H1 (cell line): Measurements from ENCODE around the gene CDCA7L.

Experiments
- CEBPB ChIP-seq: IDR thresholded peaks from 2 replicates; pipeline ENCODE4 v1.6.1; 2012; ENCODE audit warnings: low read depth, low read length
- EP300 ChIP-seq, 2 experiments: IDR thresholded peaks; 1 replicate in 1 of 2; 2 replicates in 1 of 2; pipeline ENCODE4 v1.6.1; 2011 to 2012; ENCODE audit warnings: low read depth in 2 of 2, low read length in 2 of 2, mild to moderate bottlenecking in 2 of 2, borderline replicate concordance in 1 of 2, inconsistent platforms in 1 of 2, moderate library complexity in 1 of 2
- KDM1A ChIP-seq: fragments of 200-600, 300-600 bp; sonication (generic); IDR thresholded peaks from 2 replicates; pipeline ENCODE4 v1.7.1; 2016; ENCODE audit warnings: mild to moderate bottlenecking, low read length, borderline replicate concordance
- MAFK ChIP-seq: IDR thresholded peaks from 2 replicates; pipeline ENCODE4 v1.6.1; 2012; ENCODE audit warnings: low read depth, mild to moderate bottlenecking, improper control_type of control experiment, low read length
- NANOG ChIP-seq: IDR thresholded peaks from 2 replicates; pipeline ENCODE4 v1.6.1; 2011; ENCODE audit warnings: low read length, low read depth, mild to moderate bottlenecking, inconsistent platforms; ENCODE audit not compliant: insufficient read depth, poor library complexity, severe bottlenecking
- POLR2A ChIP-seq, 2 experiments: IDR thresholded peaks; 1 replicate in 1 of 2; 2 replicates in 1 of 2; pipeline ENCODE4 v1.6.1; 2011; ENCODE audit warnings: low read depth in 2 of 2, low read length in 2 of 2, mild to moderate bottlenecking in 2 of 2; ENCODE audit errors: control extremely low read depth in 1 of 2
- RAD21 ChIP-seq, 2 experiments: IDR thresholded peaks in 1 of 2; conservative IDR thresholded peaks in 1 of 2; 2 replicates each; pipeline ENCODE4 v1.6.1; 2011; ENCODE audit warnings: low read depth in 2 of 2, low read length in 2 of 2, improper control_type of control experiment in 1 of 2, inconsistent platforms in 1 of 2, mild to moderate bottlenecking in 1 of 2, moderate library complexity in 1 of 2
- TAF1 ChIP-seq: IDR thresholded peaks from 2 replicates; pipeline ENCODE4 v1.6.1; 2011; ENCODE audit warnings: mild to moderate bottlenecking, low read depth, low read length
- TEAD4 ChIP-seq: IDR thresholded peaks from 2 replicates; pipeline ENCODE4 v1.6.1; 2012; ENCODE audit warnings: low read depth, low read length, inconsistent platforms, mixed read lengths
- TF ChIP-seq, protein P1 (sequence below), 3 experiments: IDR thresholded peaks; 1 replicate in 2 of 3; 2 replicates in 1 of 3; pipeline versions ENCODE4 v1.5.1 to v1.6.1; 2011; ENCODE audit warnings: low read length in 3 of 3, mild to moderate bottlenecking in 3 of 3, inconsistent platforms in 2 of 3, low read depth in 1 of 3, moderate library complexity in 1 of 3; ENCODE audit not compliant: insufficient read depth in 1 of 3; ENCODE audit errors: control extremely low read depth in 1 of 3

DNA sequence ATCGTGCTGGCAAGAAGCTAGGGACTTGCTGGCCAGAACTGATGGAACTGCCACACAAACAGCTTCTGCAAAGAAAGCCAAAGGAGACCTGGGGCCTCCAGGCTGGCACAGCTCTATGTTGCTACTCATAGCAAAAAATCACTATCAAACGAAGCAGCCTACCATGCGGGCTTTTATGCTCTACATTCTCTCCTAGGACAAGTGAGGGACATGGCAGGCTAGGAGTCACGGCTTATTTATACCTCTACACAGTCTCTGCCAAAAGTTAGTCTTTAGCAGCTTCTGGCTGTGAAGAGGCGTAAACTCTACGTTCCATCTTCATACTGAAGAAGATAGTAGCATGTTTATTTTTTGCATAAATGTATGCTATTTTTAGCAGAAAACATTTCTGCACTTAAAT lies 35.4 kb downstream of the CDCA7L start:
- TF ChIP-seq EP300 (IDR thresholded peaks at IDR 0.05; ENCODE audit: borderline replicate concordance in 1 of 2, low read depth in 2 of 2, low read length in 2 of 2) (no peak), MAFK (no peak), TAF1 (no peak), TEAD4 (no peak), NANOG (no peak), RAD21 (IDR thresholded peaks at IDR 0.05 in 1 of 2, conservative IDR thresholded peaks at IDR 0.05 in 1 of 2; ENCODE audit: low read depth in 2 of 2, low read length in 2 of 2) (no peak), POLR2A (IDR thresholded peaks at IDR 0.05; ENCODE audit: control extremely low read depth in 1 of 2, low read depth in 2 of 2, low read length in 2 of 2) (no peak), KDM1A (no peak), CEBPB (no peak)
- TF ChIP-seq, protein P1, sequence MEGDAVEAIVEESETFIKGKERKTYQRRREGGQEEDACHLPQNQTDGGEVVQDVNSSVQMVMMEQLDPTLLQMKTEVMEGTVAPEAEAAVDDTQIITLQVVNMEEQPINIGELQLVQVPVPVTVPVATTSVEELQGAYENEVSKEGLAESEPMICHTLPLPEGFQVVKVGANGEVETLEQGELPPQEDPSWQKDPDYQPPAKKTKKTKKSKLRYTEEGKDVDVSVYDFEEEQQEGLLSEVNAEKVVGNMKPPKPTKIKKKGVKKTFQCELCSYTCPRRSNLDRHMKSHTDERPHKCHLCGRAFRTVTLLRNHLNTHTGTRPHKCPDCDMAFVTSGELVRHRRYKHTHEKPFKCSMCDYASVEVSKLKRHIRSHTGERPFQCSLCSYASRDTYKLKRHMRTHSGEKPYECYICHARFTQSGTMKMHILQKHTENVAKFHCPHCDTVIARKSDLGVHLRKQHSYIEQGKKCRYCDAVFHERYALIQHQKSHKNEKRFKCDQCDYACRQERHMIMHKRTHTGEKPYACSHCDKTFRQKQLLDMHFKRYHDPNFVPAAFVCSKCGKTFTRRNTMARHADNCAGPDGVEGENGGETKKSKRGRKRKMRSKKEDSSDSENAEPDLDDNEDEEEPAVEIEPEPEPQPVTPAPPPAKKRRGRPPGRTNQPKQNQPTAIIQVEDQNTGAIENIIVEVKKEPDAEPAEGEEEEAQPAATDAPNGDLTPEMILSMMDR (IDR thresholded peaks at IDR 0.05; ENCODE audit: control extremely low read depth in 1 of 3, insufficient read depth in 1 of 3, low read depth in 1 of 3, low read length in 3 of 3) = no peak
